ENCODE measurements around the gene POU4F1.

Gene POU4F1

GRCh38 chr13:78589206-78589605, 14.1 kb downstream of the POU4F1 start:
- DNase-seq: no peak

GRCh38 chr13:78587395-78587794, 16.0 kb downstream of the POU4F1 start:
- DNase-seq: no peak

- DNase-seq: no peak
Observed at GRCh38 chr13:78586706-78587105, 16.6 kb downstream of the POU4F1 start.

GRCh38 chr13:78576261-78576660, 27.1 kb downstream of the POU4F1 start:
- no peak for DNase-seq

- DNase-seq: no peak
Observed at GRCh38 chr13:78572459-78572858, 30.9 kb downstream of the POU4F1 start.

- no peak for DNase-seq
Observed at GRCh38 chr13:78569029-78569428, 34.3 kb downstream of the POU4F1 start.

GRCh38 chr13:78566631-78567030, 36.7 kb downstream of the POU4F1 start:
- DNase-seq: no peak

GRCh38 chr13:78562237-78562889, 41.0 kb downstream of the POU4F1 start:
- no peak for DNase-seq

Measured in activated CD4-positive, alpha-beta T cell treated with anti-CD3 and anti-CD28 coated beads for 4 hours (primary cell).